Uterus (tissue), 4 donors: ENCODE data around the gene CTTNBP2NL. TPM values are rescaled to one million over a fixed set of nuclear protein-coding genes. Genes with fewer than 3 reads are reported as not detected.

ENCODE experiments used
- DNase-seq, 2 donors: peaks; one replicate each; pipeline ENCODE4 v3.0.0-alpha.2; 2019 to 2020
- H3K27ac ChIP-seq, 2 donors: fragments of 200-600 bp; sonication (generic); 1 replicate in 1 of 2; 2 replicates in 1 of 2; pipeline ENCODE4 v1.5.1; 2016 to 2018
- H3K27me3 ChIP-seq, 2 donors: fragments of 200-600 bp; sonication (generic); one replicate each; pipeline ENCODE4 v1.5.1; 2018 to 2019; ENCODE audit warnings: control low read depth in 1 of 2
- H3K36me3 ChIP-seq, 2 donors: fragments of 200-600 bp; sonication (generic); one replicate each; pipeline ENCODE4 v1.5.1; 2019; ENCODE audit warnings: control low read depth in 1 of 2
- H3K4me1 ChIP-seq, 2 donors: fragments of 200-600 bp; sonication (generic); one replicate each; pipeline ENCODE4 v1.5.1; 2018 to 2019; ENCODE audit warnings: control low read depth in 1 of 2
- H3K4me3 ChIP-seq, 2 donors: fragments of 200-600 bp; sonication (generic); 1 replicate in 1 of 2; 2 replicates in 1 of 2; pipeline ENCODE4 v1.5.1; 2018 to 2019; ENCODE audit warnings: mild to moderate bottlenecking in 1 of 2
- H3K9me3 ChIP-seq, 2 donors: fragments of 200-600 bp; sonication (generic); one replicate each; pipeline ENCODE4 v1.5.1; 2019; ENCODE audit warnings: control low read depth in 1 of 2
- POLR2A ChIP-seq, 2 donors: fragments of 450-650 bp; IDR thresholded peaks; one replicate each; pipeline ENCODE4 v1.6.1; 2016; ENCODE audit warnings: antibody characterized with exemption in 2 of 2, mild to moderate bottlenecking in 1 of 2, moderate library complexity in 1 of 2
- intact Hi-C: fragments of 100-400 bp; cut with DNase I; formaldehyde crosslinking; loops from one replicate; pipeline ENCODE4 v1.15.1; 2023; ENCODE audit warnings: low total_unique reads
- total RNA-seq, 4 donors: library from RNA; depleted of rRNA in 3 of 4; stranded (reverse); fragments of >200 nt in 3 of 4; gene quantifications; one replicate each; pipeline versions ENCODE4 v1.1.0 to v1.2.4, GENCODE V29; 2014 to 2023
- TF ChIP-seq, protein P1 (sequence below), 4 experiments: fragments of 200-600 bp in 2 of 4; fragments of 450-650 bp in 2 of 4; sonication (generic) in 2 of 4; IDR thresholded peaks; one replicate each; pipeline ENCODE4 v1.5.1; 2016 to 2019; ENCODE audit warnings: antibody characterized with exemption in 4 of 4, mild to moderate bottlenecking in 2 of 4, moderate library complexity in 1 of 4
- donor health status: DM: yes; HTN: yes; CAD: no.

CTTNBP2NL gene
- total RNA-seq, 4 donors from 2014 or later, result 9.4 to 60.5 (median 15.6) TPM

DNA sequence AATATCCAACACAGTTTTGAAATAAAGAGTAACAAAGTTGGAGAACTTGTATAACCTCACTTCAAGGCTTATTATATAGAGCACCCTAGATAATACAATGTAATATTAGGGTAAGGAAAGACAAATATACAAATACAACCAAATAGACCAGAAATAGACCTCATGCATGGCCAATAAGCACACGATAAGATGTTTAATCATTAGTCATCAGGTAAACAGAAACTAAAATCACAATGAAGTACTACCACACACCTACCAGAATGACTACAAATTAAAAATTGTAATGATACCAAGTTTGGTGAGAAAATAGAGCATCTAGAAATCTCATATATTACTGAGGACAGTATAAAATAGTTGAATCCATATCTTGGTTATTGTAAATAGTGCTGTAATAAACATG is 20.3 kb upstream of the CTTNBP2NL start:
- no peak for DNase-seq
- no peak for TF ChIP-seq POLR2A (IDR thresholded peaks at IDR 0.05)
- TF ChIP-seq, protein P1, sequence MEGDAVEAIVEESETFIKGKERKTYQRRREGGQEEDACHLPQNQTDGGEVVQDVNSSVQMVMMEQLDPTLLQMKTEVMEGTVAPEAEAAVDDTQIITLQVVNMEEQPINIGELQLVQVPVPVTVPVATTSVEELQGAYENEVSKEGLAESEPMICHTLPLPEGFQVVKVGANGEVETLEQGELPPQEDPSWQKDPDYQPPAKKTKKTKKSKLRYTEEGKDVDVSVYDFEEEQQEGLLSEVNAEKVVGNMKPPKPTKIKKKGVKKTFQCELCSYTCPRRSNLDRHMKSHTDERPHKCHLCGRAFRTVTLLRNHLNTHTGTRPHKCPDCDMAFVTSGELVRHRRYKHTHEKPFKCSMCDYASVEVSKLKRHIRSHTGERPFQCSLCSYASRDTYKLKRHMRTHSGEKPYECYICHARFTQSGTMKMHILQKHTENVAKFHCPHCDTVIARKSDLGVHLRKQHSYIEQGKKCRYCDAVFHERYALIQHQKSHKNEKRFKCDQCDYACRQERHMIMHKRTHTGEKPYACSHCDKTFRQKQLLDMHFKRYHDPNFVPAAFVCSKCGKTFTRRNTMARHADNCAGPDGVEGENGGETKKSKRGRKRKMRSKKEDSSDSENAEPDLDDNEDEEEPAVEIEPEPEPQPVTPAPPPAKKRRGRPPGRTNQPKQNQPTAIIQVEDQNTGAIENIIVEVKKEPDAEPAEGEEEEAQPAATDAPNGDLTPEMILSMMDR (IDR thresholded peaks at IDR 0.05), result no peak
- intact Hi-C loops, result no loop called here
- Histone ChIP-seq H3K4me3 (no peak overlapping the region), H3K36me3 (no peaks in the 10 kb centered on the region), H3K4me1 (no peaks in the 10 kb centered on the region), H3K27ac (no peak overlapping the region), H3K27me3 (no peaks in the 10 kb centered on the region), H3K9me3 (no peaks in the 10 kb centered on the region)

DNA sequence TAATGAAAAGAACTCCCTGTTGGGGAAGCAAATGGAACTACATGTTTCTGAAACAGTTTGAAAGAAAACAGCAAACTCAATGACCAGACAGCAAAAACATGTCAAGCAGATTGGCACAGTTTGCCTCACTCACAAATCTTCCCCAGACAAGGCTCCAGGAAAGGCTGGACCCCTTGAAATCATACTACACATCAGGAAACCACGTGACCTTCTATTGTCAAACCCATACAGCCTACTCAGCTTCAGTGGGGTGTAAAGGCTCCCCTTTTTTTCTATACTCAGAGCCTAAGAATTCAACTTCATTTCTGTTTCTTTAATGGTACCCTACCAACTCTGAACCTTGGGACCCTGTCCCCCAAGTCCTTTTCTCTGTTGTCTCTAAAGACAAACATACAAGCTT is 15.7 kb upstream of the CTTNBP2NL start:
- H3K4me3 ChIP-seq, result no peak overlapping the region
- H3K27ac ChIP-seq, result no peak overlapping the region
- H3K4me1 ChIP-seq, result no peaks in the 10 kb centered on the region
- H3K27me3 ChIP-seq, result no peaks in the 10 kb centered on the region
- no peaks in the 10 kb centered on the region for H3K9me3 ChIP-seq
- TF ChIP-seq, protein P1 (IDR thresholded peaks at IDR 0.05), result no peak
- no peak for TF ChIP-seq POLR2A (IDR thresholded peaks at IDR 0.05)
- no peak for DNase-seq
- intact Hi-C loops, result no loop called here
- no peaks in the 10 kb centered on the region for H3K36me3 ChIP-seq

DNA sequence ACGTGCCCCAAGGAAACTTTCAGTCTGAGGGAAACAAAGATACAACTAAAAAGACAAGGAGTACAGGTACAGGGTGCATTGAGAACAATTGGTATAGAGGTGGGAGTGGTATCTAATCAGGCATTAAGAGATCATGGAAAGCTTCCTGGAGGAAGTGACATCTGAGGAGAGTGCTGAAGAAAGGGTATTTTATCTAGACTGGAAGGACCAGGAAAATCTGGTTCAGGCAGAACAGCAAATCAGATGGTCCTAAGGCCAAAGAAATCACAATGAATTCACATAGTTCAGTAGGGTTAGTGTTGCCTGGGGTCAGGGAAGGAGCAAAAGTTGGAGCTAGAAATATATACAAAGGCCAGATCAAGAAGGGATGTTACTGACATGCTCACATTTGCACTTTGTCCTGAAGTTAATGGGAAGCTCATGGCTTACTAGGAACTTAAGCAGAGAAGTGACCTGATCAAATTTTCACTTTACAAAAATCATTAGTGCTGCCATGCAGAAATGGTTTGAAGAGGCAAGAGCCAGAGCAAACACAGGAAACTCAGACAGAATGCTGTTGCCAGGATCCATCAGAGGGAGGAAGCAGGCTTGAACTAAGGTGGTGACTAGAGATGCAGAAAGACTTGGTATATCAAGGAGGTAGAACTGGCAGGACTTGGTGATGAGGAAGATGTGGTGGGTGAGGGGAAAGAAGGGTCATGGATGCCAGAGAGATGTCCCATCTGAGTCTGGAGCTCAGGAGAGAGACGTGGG is 14.5 kb upstream of the CTTNBP2NL start:
- TF ChIP-seq POLR2A (IDR thresholded peaks at IDR 0.05), result no peak
- TF ChIP-seq, protein P1 (IDR thresholded peaks at IDR 0.05), result no peak
- H3K27me3 ChIP-seq, result no peaks in the 10 kb centered on the region
- no peak overlapping the region for H3K4me3 ChIP-seq
- no peaks in the 10 kb centered on the region for H3K36me3 ChIP-seq
- no peak overlapping the region for H3K27ac ChIP-seq
- intact Hi-C loops, result no loop called here
- H3K9me3 ChIP-seq, result no peaks in the 10 kb centered on the region
- no peak for DNase-seq
- H3K4me1 ChIP-seq, result no peaks in the 10 kb centered on the region

DNA sequence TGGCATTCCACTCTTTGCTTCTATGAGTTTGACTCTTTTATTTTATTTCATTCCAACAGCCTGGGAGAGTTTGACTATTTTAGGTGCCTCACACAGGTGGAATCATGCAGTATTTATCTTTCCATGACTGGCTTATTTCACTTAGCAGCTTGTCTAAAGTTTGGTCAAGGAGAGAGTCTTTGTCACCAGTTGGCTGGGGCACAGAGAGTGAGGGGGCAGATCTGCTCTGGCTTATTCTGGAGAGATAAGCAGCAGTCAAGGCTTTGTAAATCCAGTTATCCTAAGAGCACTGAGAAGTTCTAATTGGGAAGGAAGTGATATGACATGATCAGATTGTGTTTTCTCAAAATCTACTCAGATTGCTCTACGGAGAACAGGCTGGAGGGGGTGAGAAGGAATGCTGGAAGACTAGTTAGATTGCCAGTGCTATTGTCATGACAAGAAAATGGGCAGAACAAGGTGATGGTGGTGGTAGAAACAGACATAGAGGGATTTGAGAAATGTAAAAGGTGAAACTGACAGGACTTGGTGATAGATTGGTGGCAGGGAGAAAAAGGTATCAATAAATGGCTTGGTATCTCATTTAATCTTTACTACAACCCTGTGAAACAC is 12.1 kb upstream of the CTTNBP2NL start:
- DNase-seq, result no peak
- intact Hi-C loops, result no loop called here
- Histone ChIP-seq H3K36me3 (no peaks in the 10 kb centered on the region), H3K4me1 (no peaks in the 10 kb centered on the region), H3K27ac (no peak overlapping the region), H3K9me3 (no peaks in the 10 kb centered on the region), H3K4me3 (no peak overlapping the region), H3K27me3 (no peaks in the 10 kb centered on the region)
- TF ChIP-seq, protein P1 (IDR thresholded peaks at IDR 0.05), result no peak
- TF ChIP-seq POLR2A (IDR thresholded peaks at IDR 0.05), result no peak

DNA sequence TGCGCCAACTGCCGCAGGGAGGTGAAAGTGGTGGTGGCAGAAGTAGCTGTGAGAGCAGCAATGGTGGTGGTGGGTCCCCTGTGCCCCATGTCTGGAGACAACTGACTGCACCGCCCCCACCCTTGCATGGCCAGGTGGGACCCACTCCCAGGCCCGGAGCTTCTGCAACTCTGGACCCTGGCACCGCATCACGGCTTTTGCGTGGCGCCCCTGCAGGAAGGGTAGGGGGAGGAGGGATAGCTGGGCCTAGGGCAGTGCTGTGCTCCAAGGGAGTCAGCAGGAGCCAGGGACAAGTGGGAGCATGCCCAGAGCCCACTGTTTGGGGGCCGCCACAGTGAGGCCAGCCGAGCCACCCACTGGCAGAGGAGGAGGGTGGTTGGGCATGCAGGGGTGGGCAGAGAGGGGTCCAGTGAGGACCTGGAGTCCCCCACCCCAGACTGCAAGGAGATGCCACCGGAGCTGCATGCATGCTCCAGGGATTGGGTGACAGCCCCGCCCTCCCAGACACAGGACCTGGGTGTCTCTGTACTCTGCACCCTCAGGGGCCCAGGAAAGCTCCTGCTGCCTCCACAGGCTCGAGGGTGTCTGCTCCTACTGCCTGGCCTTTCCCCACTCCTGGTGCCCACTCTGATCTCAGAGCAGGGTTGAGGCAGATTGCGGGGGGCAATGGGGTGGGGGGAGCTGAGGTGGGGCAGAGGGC is 9.8 kb upstream of the CTTNBP2NL start:
- Histone ChIP-seq H3K4me1 (no peaks in the 10 kb centered on the region), H3K36me3 (no peaks in the 10 kb centered on the region), H3K9me3 (no peaks in the 10 kb centered on the region), H3K4me3 (no peak overlapping the region), H3K27me3 (no peaks in the 10 kb centered on the region), H3K27ac (no peak overlapping the region)
- intact Hi-C loops, result no loop called here
- no peak for DNase-seq
- no peak for TF ChIP-seq POLR2A (IDR thresholded peaks at IDR 0.05)
- TF ChIP-seq, protein P1 (IDR thresholded peaks at IDR 0.05), result no peak
